IMR-90 (cell line): ENCODE data around the gene SP9. TPM values are rescaled to one million over a fixed set of nuclear protein-coding genes. Genes with fewer than 3 reads are reported as not detected.
"Not testable (repeated sequence)": the region's sequence is repeated elsewhere in the genome, so short reads cannot be mapped to it uniquely, and the experiment has no call there.

ENCODE experiments used
- ATAC-seq: fragments of 200-7000 bp; cut with Tn5 transposase; 2 replicates; pipeline ENCODE4 v1.9.1; 2020; ENCODE audit warnings: low read depth, mild to moderate bottlenecking, moderate library complexity
- BruUV-seq: library from RNA; stranded (reverse); fragments of 400-500 nt; replicated peaks from 2 replicates; lab custom pipeline; 2021; lab: Mats Ljungman, UMichigan
- CTCF ChIA-PET: fragments of 300-600 bp; formaldehyde crosslinking; extraction: SDS; loops from one replicate; lab custom pipeline; 2021; ENCODE audit warnings: antibody characterized with exemption; lab: Yijun Ruan, JAX
- POLR2A ChIA-PET: fragments of 300-600 bp; sonication (Branson Sonifier 250); formaldehyde crosslinking; loops from one replicate; lab custom pipeline; 2022; ENCODE audit warnings: antibody characterized with exemption; ENCODE audit not compliant: unreplicated experiment; lab: Charles Lee
- DNase-seq: peaks from one replicate; pipeline ENCODE4 v3.0.0; 2013
- H2AFZ ChIP-seq: replicated peaks from 2 replicates; pipeline ENCODE3; 2013; ENCODE audit warnings: low read length, mild to moderate bottlenecking; ENCODE audit not compliant: poor library complexity
- H2AK5ac ChIP-seq: 2 replicates; pipeline ENCODE4 v1.6.1; 2013; ENCODE audit warnings: low read depth, low read length, inconsistent platforms
- H2AK9ac ChIP-seq: replicated peaks from 2 replicates; pipeline ENCODE3; 2013; ENCODE audit warnings: mild to moderate bottlenecking, low read depth, low read length, moderate library complexity; ENCODE audit not compliant: poor library complexity
- H2BK120ac ChIP-seq: 2 replicates; pipeline ENCODE4 v1.6.1; 2013; ENCODE audit warnings: low read depth, low read length, inconsistent platforms
- H2BK15ac ChIP-seq: 3 replicates; pipeline ENCODE4 v1.6.1; 2013; ENCODE audit warnings: low read depth, low read length, inconsistent platforms
- H2BK20ac ChIP-seq: 2 replicates; pipeline ENCODE4 v1.6.1; 2013; ENCODE audit warnings: low read depth, mild to moderate bottlenecking, inconsistent platforms, low read length, moderate library complexity
- H2BK5ac ChIP-seq: 2 replicates; pipeline ENCODE4 v1.6.1; 2013; ENCODE audit warnings: mild to moderate bottlenecking, low read depth, low read length, inconsistent platforms; ENCODE audit not compliant: poor library complexity, severe bottlenecking
- H3K14ac ChIP-seq: replicated peaks from 2 replicates; pipeline ENCODE4 v1.6.1; 2013; ENCODE audit warnings: low read depth, low read length, inconsistent platforms
- H3K18ac ChIP-seq: 2 replicates; pipeline ENCODE4 v1.6.1; 2013; ENCODE audit warnings: low read depth, low read length, control low read depth
- H3K23ac ChIP-seq: 2 replicates; pipeline ENCODE4 v1.6.1; 2013; ENCODE audit warnings: low read depth, low read length, inconsistent platforms
- H3K27ac ChIP-seq: 2 replicates; pipeline ENCODE4 v1.5.1; 2013; ENCODE audit warnings: mild to moderate bottlenecking, control low read depth, low read length; ENCODE audit not compliant: insufficient read depth
- H3K27me3 ChIP-seq: 2 replicates; pipeline ENCODE4 v1.6.1; 2013; ENCODE audit warnings: low read length; ENCODE audit not compliant: control insufficient read depth, insufficient read depth
- H3K36me3 ChIP-seq: 2 replicates; pipeline ENCODE4 v1.6.1; 2013; ENCODE audit warnings: low read length, mixed read lengths; ENCODE audit not compliant: control insufficient read depth, insufficient read depth
- H3K4ac ChIP-seq: 2 replicates; pipeline ENCODE4 v1.6.1; 2013; ENCODE audit warnings: low read depth, low read length, inconsistent platforms
- H3K4me1 ChIP-seq: 2 replicates; pipeline ENCODE4 v1.6.1; 2013; ENCODE audit warnings: low read length, mixed read lengths; ENCODE audit not compliant: control insufficient read depth, insufficient read depth
- H3K4me2 ChIP-seq: 2 replicates; pipeline ENCODE4 v1.6.1; 2013; ENCODE audit warnings: low read depth, mild to moderate bottlenecking, control low read depth, low read length, moderate library complexity
- H3K4me3 ChIP-seq: 2 replicates; pipeline ENCODE4 v1.5.1; 2013; ENCODE audit warnings: low read depth, mild to moderate bottlenecking, control low read depth, low read length, moderate library complexity; ENCODE audit not compliant: insufficient read depth
- H3K56ac ChIP-seq: 2 replicates; pipeline ENCODE4 v1.6.1; 2013; ENCODE audit warnings: low read length, inconsistent platforms; ENCODE audit not compliant: insufficient read depth; ENCODE audit errors: extremely low read depth
- H3K79me1 ChIP-seq, 2 experiments: 2 replicates each; pipeline ENCODE4 v1.6.1; 2013; ENCODE audit warnings: low read length in 2 of 2, inconsistent platforms in 1 of 2, low read depth in 1 of 2
- H3K9ac ChIP-seq: 2 replicates; pipeline ENCODE4 v1.6.1; 2013; ENCODE audit warnings: low read depth, low read length, control low read depth
- H3K9me1 ChIP-seq: 2 replicates; pipeline ENCODE4 v1.6.1; 2013; ENCODE audit warnings: low read length, inconsistent platforms; ENCODE audit not compliant: insufficient read depth
- H3K9me3 ChIP-seq: 2 replicates; pipeline ENCODE4 v1.6.1; 2013; ENCODE audit warnings: low read length; ENCODE audit not compliant: control insufficient read depth, insufficient read depth
- H4K20me1 ChIP-seq: 2 replicates; pipeline ENCODE4 v1.6.1; 2013; ENCODE audit warnings: low read length, inconsistent platforms; ENCODE audit not compliant: insufficient read depth
- H4K5ac ChIP-seq: 2 replicates; pipeline ENCODE4 v1.6.1; 2013; ENCODE audit warnings: mild to moderate bottlenecking, low read depth, low read length, control low read depth
- H4K8ac ChIP-seq, 2 experiments: 2 replicates each; pipeline ENCODE4 v1.6.1; 2013; ENCODE audit warnings: low read depth in 2 of 2, low read length in 2 of 2, control low read depth in 1 of 2, inconsistent platforms in 1 of 2
- H4K91ac ChIP-seq: 2 replicates; pipeline ENCODE4 v1.6.1; 2013; ENCODE audit warnings: low read depth, low read length, inconsistent platforms; ENCODE audit not compliant: insufficient read depth
- WGBS, 2 experiments: methylation state at CpG; one replicate each; pipeline versions ENCODE4 v1.1.5 to v1.1.7; 2013; ENCODE audit warnings: missing lambda C conversion rate in 2 of 2; ENCODE audit not compliant: insufficient read length in 1 of 2; ENCODE audit errors: extremely low coverage in 2 of 2; 5-methylcytosine and 5-hydroxymethylcytosine counted together
- dilution Hi-C: fragments of 300-500 bp; cut with HindIII; formaldehyde crosslinking; loops from one replicate; pipeline ENCODE4 v1.14.3; 2018; ENCODE audit warnings: low sequenced_read_pairs; ENCODE audit not compliant: unreplicated experiment
- in situ Hi-C: fragments of 300-500 bp; cut with MboI; formaldehyde crosslinking; loops from 3 replicates; pipeline ENCODE4 v1.14.3; 2019; ENCODE audit warnings: low sequenced_read_pairs, inconsistent platforms, mixed read lengths
- intact Hi-C: fragments of 100-400 bp; cut with micrococcal nuclease; formaldehyde crosslinking; loops from 2 replicates; pipeline ENCODE4 v1.10.0; 2022
- polyA plus RNA-seq, 3 experiments: library from polyadenylated mRNA; depleted of rRNA; stranded (reverse); fragments of >200 nt; gene quantifications; 2 replicates each; pipeline ENCODE4 v1.2.3, GENCODE V29; 2012; ENCODE audit warnings: low replicate concordance in 1 of 3
- total RNA-seq: library from RNA; depleted of rRNA; stranded (reverse); fragments of >200 nt; gene quantifications from 2 replicates; pipeline ENCODE4 v1.2.3, GENCODE V29; 2012

SP9 gene
- total and polyA plus RNA-seq, 2 of the 4 experiments (the other 2 are of a cell fraction), result not detected

DNA sequence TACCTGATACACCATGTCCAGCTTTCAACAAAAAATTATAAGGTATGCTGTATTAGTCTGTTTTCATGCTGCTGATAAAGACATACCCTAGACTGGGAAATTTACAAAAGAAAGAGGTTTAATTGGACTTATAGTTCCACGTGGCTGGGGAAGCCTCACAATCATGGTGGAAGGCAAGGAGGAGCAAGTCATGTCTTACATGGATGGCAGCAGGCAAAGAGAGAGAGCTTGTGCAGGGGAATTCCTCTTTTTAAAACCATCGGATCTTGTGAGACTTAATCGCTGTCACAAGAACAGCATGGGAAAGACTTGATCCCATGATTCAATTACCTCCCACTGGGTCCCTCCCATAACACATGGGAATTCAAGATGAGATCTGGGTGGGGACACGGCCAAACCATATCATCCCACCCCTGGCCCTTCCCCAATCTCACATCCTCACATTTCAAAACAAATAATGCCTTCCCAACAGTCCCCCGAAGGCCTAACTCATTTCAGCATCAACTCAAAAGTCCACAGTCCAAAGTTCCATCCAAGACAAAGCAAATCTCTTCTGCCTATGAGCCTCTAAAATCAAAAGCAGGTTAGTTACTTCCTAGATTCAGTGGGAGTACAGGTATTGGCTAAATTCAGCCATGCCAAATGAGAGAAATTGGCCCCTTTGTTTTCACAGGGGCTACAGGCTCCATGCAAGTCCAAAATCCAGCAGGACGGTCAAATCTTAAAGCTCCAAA is 28.9 kb downstream of the SP9 start:
- H2BK20ac ChIP-seq, H3K18ac ChIP-seq, in situ Hi-C loops, H4K8ac ChIP-seq, H2AK5ac ChIP-seq, H3K27ac ChIP-seq, H2AK9ac ChIP-seq, H2AFZ ChIP-seq, H3K79me1 ChIP-seq, H3K9me1 ChIP-seq, H3K14ac ChIP-seq, intact Hi-C loops, H4K5ac ChIP-seq, DNase-seq, H4K91ac ChIP-seq, H3K9me3 ChIP-seq, H2BK5ac ChIP-seq, H2BK15ac ChIP-seq, H3K4ac ChIP-seq, H3K4me3 ChIP-seq, ATAC-seq, H3K9ac ChIP-seq, H3K56ac ChIP-seq, H2BK120ac ChIP-seq, H3K27me3 ChIP-seq, H4K20me1 ChIP-seq, H3K4me1 ChIP-seq, POLR2A ChIA-PET, BruUV-seq, H3K23ac ChIP-seq, H3K4me2 ChIP-seq, dilution Hi-C loops: not testable (repeated sequence)
- peaks cover 15% of the 10 kb centered on the region for H3K36me3 ChIP-seq
- WGBS, 2 experiments, result 100% methylated on average over 1 of the region's 6 CpGs; no CpG with 5 or more reads in 1 of the 2 experiments
- CTCF ChIA-PET, result interaction anchor here (0.7 to 3.2 kb wide), 2 partner anchors 9 to 14 kb away, joined by 3 to 12 read pairs; no protein-coding TSS in a partner anchor
